Suprapubic skin (tissue), 4 donors: ENCODE data around the gene PDIK1L.

ENCODE experiments used
- CTCF ChIP-seq, 2 donors: fragments of 200-600 bp in 1 of 2; fragments of 450-650 bp in 1 of 2; sonication (generic) in 1 of 2; IDR thresholded peaks; one replicate each; pipeline ENCODE4 v1.5.1; 2016 to 2019; ENCODE audit warnings: antibody characterized with exemption in 2 of 2, mild to moderate bottlenecking in 1 of 2, moderate library complexity in 1 of 2
- EP300 ChIP-seq: sonication (generic); formaldehyde crosslinking; IDR thresholded peaks from one replicate; pipeline ENCODE4 v1.6.1; 2017; ENCODE audit warnings: antibody characterized with exemption
- POLR2A ChIP-seq, 2 donors: fragments of 450-650 bp; IDR thresholded peaks; one replicate each; pipeline ENCODE4 v1.6.1; 2017; ENCODE audit warnings: antibody characterized with exemption in 2 of 2, mild to moderate bottlenecking in 2 of 2, moderate library complexity in 2 of 2
- POLR2AphosphoS5 ChIP-seq, 3 donors: sonication (generic); formaldehyde crosslinking; IDR thresholded peaks; one replicate each; pipeline ENCODE4 v1.6.1; 2017; ENCODE audit warnings: antibody characterized with exemption in 3 of 3

- TF ChIP-seq CTCF (IDR thresholded peaks at IDR 0.05): no peak
- no peak for TF ChIP-seq POLR2AphosphoS5 (IDR thresholded peaks at IDR 0.05)
- no peak for TF ChIP-seq POLR2A (IDR thresholded peaks at IDR 0.05)
- no peak for TF ChIP-seq EP300
Observed at GRCh38 chr1:26109229-26110164, 2.1 kb upstream of the PDIK1L start.
